GM18868 (cell line): ENCODE data around the gene REV1.
"Not testable (repeated sequence)": the region's sequence is repeated elsewhere in the genome, so short reads cannot be mapped to it uniquely, and the experiment has no call there.

ENCODE experiments used
- ATAC-seq: cut with Tn5 transposase; IDR thresholded peaks from one replicate; pipeline ENCODE4 v1.9.1; 2021; ENCODE audit warnings: mild to moderate bottlenecking, moderate library complexity; ENCODE audit not compliant: unreplicated experiment

Gene REV1

GRCh38 chr2:99368854-99369253 is 121.0 kb downstream of the REV1 start:
- ATAC-seq: not testable (repeated sequence)

GRCh38 chr2:99365661-99366060 is 124.2 kb downstream of the REV1 start:
- no peak for ATAC-seq

GRCh38 chr2:99356853-99357252 is 133.0 kb downstream of the REV1 start:
- peak; percentile 51 for ATAC-seq

GRCh38 chr2:99354825-99355224 is 135.0 kb downstream of the REV1 start:
- ATAC-seq: not testable (repeated sequence)

- no peak for ATAC-seq
These were observed 135.7 kb downstream of the REV1 start for GRCh38 chr2:99354070-99354469.
